Activated T-cell treated with anti-CD3 and anti-CD28 coated beads, Interleukin-2, amount 50 U/mL, for 72 hours (primary cell): ENCODE data around the gene NKAIN1. TPM values are rescaled to one million over a fixed set of nuclear protein-coding genes. Genes with fewer than 3 reads are reported as not detected.

Experiments used
- total RNA-seq, 2 donors: library from RNA; stranded (reverse); gene quantifications; one replicate each; pipeline ENCODE4 v1.2.3, GENCODE V29; 2022

The NKAIN1 gene
- total RNA-seq, 2 donors from 2014 or later = not detected

Other genes starting within 250 kb of the NKAIN1 start
- 100 to 1,000 TPM; 100 to 104 TPM for gene PUM1, start 174.2 kb downstream of the NKAIN1 start, total RNA-seq
- 100 to 1,000 TPM in 1 of 2 donors, 10 to 100 TPM in 1; 85.3 to 101 TPM for gene SNRNP40, start 56.9 kb upstream of the NKAIN1 start, total RNA-seq
- 10 to 100 TPM; 26.1 to 27.3 TPM for gene ZCCHC17, start 57.1 kb upstream of the NKAIN1 start, total RNA-seq
- gene FABP3, start 133.2 kb upstream of the NKAIN1 start, total RNA-seq = not detected
- gene SERINC2, start 173.3 kb upstream of the NKAIN1 start, total RNA-seq = under 1 TPM; 0.23 to 0.31 TPM